ENCODE data around the gene ITPR3. TPM values are rescaled to one million over a fixed set of nuclear protein-coding genes. Genes with fewer than 3 reads are reported as not detected.

The ITPR3 gene
- total and polyA plus RNA-seq, 7 donors = 7.7 to 75.3 (median 10.2) TPM

DNA sequence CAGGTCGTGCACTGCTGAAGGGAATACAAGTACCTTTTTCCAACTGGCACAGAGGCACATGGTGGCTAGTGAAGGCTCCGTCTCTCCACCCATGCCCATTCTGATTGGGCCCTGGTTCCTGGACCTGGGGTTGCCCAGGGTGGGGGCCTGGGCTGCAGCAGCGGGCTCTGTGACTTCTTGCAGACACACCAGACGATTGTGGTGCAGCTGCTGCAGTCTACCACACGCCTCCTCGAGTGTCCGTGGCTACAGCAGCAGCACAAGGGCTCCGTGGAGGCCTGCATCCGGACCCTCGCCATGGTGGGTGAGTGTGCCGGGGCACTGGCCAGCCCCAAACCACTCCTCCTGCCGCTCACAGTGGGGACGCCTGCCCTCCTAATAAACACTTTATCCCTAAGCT lies 61.2 kb downstream of the ITPR3 start:
- no peaks in the 10 kb centered on the region for H3K9me3 ChIP-seq
- H3K27me3 ChIP-seq = peaks cover 0 to 2% (median 0%) of the 10 kb centered on the region in 3 donors
- H3K36me3 ChIP-seq = peaks cover 0 to 17% (median 1%) of the 10 kb centered on the region in 4 donors
- TF ChIP-seq POLR2AphosphoS5 (IDR thresholded peaks at IDR 0.05) = no peak
- TF ChIP-seq, protein P1, sequence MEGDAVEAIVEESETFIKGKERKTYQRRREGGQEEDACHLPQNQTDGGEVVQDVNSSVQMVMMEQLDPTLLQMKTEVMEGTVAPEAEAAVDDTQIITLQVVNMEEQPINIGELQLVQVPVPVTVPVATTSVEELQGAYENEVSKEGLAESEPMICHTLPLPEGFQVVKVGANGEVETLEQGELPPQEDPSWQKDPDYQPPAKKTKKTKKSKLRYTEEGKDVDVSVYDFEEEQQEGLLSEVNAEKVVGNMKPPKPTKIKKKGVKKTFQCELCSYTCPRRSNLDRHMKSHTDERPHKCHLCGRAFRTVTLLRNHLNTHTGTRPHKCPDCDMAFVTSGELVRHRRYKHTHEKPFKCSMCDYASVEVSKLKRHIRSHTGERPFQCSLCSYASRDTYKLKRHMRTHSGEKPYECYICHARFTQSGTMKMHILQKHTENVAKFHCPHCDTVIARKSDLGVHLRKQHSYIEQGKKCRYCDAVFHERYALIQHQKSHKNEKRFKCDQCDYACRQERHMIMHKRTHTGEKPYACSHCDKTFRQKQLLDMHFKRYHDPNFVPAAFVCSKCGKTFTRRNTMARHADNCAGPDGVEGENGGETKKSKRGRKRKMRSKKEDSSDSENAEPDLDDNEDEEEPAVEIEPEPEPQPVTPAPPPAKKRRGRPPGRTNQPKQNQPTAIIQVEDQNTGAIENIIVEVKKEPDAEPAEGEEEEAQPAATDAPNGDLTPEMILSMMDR (IDR thresholded peaks at IDR 0.05) = no peak
- no peak for TF ChIP-seq POLR2A (IDR thresholded peaks at IDR 0.05)
- no peak for TF ChIP-seq EP300 (IDR thresholded peaks at IDR 0.05)
- DNase-seq = no peak
- H3K4me1 ChIP-seq = no peaks in the 10 kb centered on the region
- WGBS, 2 donors = 96% methylated on average over 13 of the region's 13 CpGs
- intact Hi-C loops (cut with DNase I) = no loop called here
- no peak overlapping the region for H3K27ac ChIP-seq
- H3K4me3 ChIP-seq = no peak overlapping the region

DNA sequence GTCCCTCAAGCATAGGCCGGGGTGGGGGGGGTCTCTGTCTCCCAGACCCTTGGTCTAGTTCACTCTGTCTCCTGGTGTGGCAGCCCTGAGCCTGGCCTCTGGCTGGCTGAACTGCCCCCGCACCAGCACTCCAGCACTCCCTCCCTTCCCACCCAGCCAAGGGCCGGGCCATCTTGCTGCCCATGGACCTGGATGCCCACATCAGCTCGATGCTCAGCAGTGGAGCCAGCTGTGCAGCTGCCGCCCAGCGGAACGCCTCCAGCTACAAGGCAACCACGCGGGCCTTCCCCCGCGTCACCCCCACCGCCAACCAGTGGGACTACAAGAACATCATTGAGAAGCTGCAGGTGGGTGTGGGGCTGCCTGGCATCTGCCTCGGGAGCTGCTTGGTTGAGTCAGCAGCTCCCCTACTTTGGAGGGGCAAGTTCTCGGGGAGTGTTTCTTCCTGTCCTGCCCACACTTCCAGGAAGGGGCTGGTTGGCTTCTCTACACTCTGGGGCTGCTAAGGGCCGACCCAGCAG lies 62.0 kb downstream of the ITPR3 start:
- Histone ChIP-seq H3K4me1 (no peaks in the 10 kb centered on the region), H3K9me3 (no peaks in the 10 kb centered on the region), H3K27me3 (peaks cover 0 to 2% (median 0%) of the 10 kb centered on the region in 3 donors), H3K4me3 (no peak overlapping the region), H3K36me3 (peaks cover 0 to 14% (median 1%) of the 10 kb centered on the region in 4 donors), H3K27ac (no peak overlapping the region)
- intact Hi-C loops (cut with DNase I) = no loop called here
- TF ChIP-seq, protein P1 (IDR thresholded peaks at IDR 0.05) = no peak
- TF ChIP-seq POLR2A (IDR thresholded peaks at IDR 0.05) (no peak), EP300 (IDR thresholded peaks at IDR 0.05) (no peak), POLR2AphosphoS5 (IDR thresholded peaks at IDR 0.05) (no peak)
- no peak for DNase-seq
- WGBS, 2 donors = 78 to 86% methylated on average over 15 of the region's 15 CpGs

DNA sequence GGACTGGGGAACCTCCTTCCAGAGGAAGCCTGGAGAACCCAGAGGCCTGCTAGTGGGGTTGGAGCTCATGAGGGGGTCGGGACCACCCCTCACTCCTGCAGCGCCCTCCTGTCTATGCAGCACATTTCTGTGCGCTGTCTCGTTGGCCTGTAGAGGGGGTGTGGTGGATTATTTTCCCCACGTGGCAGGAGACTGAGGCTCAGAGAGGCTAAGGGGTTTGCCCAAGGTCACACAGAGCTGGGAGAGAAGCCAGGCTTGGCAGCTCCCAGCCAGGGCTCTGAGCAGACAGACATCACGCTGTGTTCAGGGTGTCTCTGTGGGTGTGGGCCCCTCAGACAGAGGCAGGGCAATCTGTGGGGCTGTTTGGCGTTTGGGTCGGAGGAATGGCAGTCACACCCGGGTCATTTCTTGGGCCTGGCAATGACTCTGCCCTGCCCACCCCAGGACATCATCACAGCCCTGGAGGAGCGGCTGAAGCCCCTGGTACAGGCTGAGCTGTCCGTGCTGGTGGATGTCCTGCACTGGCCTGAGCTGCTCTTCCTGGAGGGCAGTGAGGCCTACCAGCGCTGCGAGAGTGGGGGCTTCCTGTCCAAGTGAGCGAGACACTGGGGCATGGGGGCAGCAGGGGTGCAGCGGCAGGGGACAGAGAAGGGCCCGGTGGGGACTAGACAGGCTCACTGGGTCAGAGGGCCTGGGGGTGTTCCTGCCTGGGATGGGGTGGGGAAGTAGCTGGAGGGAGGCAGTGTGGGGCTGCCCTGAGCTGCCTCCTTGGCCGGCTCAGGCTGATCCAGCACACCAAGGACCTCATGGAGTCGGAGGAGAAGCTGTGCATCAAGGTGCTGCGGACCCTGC lies 62.7 kb downstream of the ITPR3 start:
- WGBS, 2 donors = 84 to 87% methylated on average over 19 of the region's 19 CpGs
- Histone ChIP-seq H3K4me3 (no peak overlapping the region), H3K36me3 (peaks cover 0 to 14% (median 1%) of the 10 kb centered on the region in 4 donors), H3K4me1 (no peaks in the 10 kb centered on the region), H3K27me3 (peaks cover 0 to 2% (median 0%) of the 10 kb centered on the region in 3 donors), H3K27ac (no peak overlapping the region), H3K9me3 (no peaks in the 10 kb centered on the region)
- intact Hi-C loops (cut with DNase I) = no loop called here
- TF ChIP-seq POLR2A (IDR thresholded peaks at IDR 0.05) (no peak), EP300 (IDR thresholded peaks at IDR 0.05) (no peak), POLR2AphosphoS5 (IDR thresholded peaks at IDR 0.05) (no peak)
- TF ChIP-seq, protein P1 (IDR thresholded peaks at IDR 0.05) = no peak
- no peak for DNase-seq

DNA sequence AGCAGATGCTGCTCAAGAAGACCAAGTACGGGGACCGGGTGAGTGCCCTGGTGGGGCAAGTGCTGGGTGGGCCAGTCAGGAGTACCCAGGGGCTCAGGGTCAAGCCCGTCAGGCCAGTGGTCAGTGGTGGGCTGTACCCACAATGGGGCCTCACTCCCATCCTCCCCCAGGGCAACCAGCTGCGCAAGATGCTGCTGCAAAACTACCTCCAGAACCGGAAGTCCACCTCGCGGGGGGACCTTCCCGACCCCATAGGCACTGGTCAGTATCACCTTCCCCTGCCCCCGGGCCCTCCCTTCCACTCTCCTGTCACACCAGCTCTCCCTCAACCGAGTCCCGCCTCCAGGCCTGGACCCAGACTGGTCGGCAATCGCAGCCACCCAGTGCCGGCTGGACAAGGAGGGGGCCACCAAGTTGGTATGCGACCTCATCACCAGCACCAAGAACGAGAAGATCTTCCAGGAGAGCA lies 63.3 kb downstream of the ITPR3 start:
- H3K36me3 ChIP-seq = peaks cover 0 to 14% (median 1%) of the 10 kb centered on the region in 4 donors
- WGBS, 2 donors = 95% methylated on average over 16 of the region's 16 CpGs
- TF ChIP-seq POLR2A (IDR thresholded peaks at IDR 0.05) = no peak
- TF ChIP-seq, protein P1 (IDR thresholded peaks at IDR 0.05) = no peak
- H3K4me1 ChIP-seq = no peaks in the 10 kb centered on the region
- intact Hi-C loops (cut with DNase I) = no loop called here
- no peak overlapping the region for H3K27ac ChIP-seq
- H3K4me3 ChIP-seq = no peak overlapping the region
- H3K27me3 ChIP-seq = no peaks in the 10 kb centered on the region
- H3K9me3 ChIP-seq = no peaks in the 10 kb centered on the region
- DNase-seq = no peak

Measured in sigmoid colon (tissue), 7 donors.